HEK293 (cell line): ENCODE results near the gene AHCYL2.

Experiments
- CTCF ChIA-PET: fragments of 350-600 bp; formaldehyde crosslinking; extraction: SDS; loops from one replicate; lab custom pipeline; 2021; ENCODE audit warnings: antibody characterized with exemption; lab: Yijun Ruan, JAX
- POLR2A ChIA-PET: fragments of 300-600 bp; formaldehyde crosslinking; extraction: SDS; loops from one replicate; lab custom pipeline; 2020; ENCODE audit warnings: antibody characterized with exemption, inconsistent platforms; lab: Yijun Ruan, JAX
- H3K27ac ChIP-seq: fragments of 200-500 bp; sonication (Bioruptor generic); 2 replicates; pipeline ENCODE4 v1.5.1; 2014; ENCODE audit warnings: low read depth, low read length, control low read depth, inconsistent platforms; ENCODE audit errors: extremely low read depth
- H3K36me3 ChIP-seq, 2 experiments: fragments of 200-500 bp in 1 of 2; sonication (Bioruptor generic) in 1 of 2; 1 replicate in 1 of 2; 2 replicates in 1 of 2; pipeline ENCODE4 v1.5.1; 2014 to 2017; ENCODE audit warnings: inconsistent platforms in 2 of 2, low read length in 2 of 2; ENCODE audit not compliant: control insufficient read depth in 2 of 2, insufficient read depth in 1 of 2
- H3K4me1 ChIP-seq: fragments of 200-500 bp; sonication (Bioruptor generic); 2 replicates; pipeline ENCODE4 v1.5.1; 2014; ENCODE audit warnings: mild to moderate bottlenecking, low read length, inconsistent platforms; ENCODE audit not compliant: control insufficient read depth, insufficient read depth
- H3K4me3 ChIP-seq: 2 replicates; pipeline ENCODE4 v1.5.1; 2011; ENCODE audit warnings: low read depth, mild to moderate bottlenecking, control low read depth, low read length, moderate library complexity
- H3K9me3 ChIP-seq: fragments of 200-500 bp; sonication (Bioruptor generic); 2 replicates; pipeline ENCODE4 v1.5.1; 2014; ENCODE audit warnings: low read depth, low read length, inconsistent platforms; ENCODE audit not compliant: control insufficient read depth, insufficient read depth
- HOXC10 ChIP-seq: sonication (generic); formaldehyde crosslinking; IDR thresholded peaks from 2 replicates; pipeline ENCODE4 v1.8.1; 2023; ENCODE audit warnings: mild to moderate bottlenecking, missing genetic modification reagents
- KLF16 ChIP-seq: fragments of 450-650 bp; formaldehyde crosslinking; IDR thresholded peaks from 2 replicates; pipeline ENCODE4 v1.5.1; 2017; ENCODE audit warnings: missing biosample characterization, missing genetic modification characterization
- KLF17 ChIP-seq: fragments of 450-650 bp; formaldehyde crosslinking; IDR thresholded peaks from 2 replicates; pipeline ENCODE4 v1.5.1; 2016; ENCODE audit warnings: missing biosample characterization, missing genetic modification characterization
- KLF7 ChIP-seq: fragments of 450-650 bp; formaldehyde crosslinking; IDR thresholded peaks from 2 replicates; pipeline ENCODE4 v1.5.1; 2016; ENCODE audit warnings: missing biosample characterization, missing genetic modification characterization, borderline replicate concordance
- KLF8 ChIP-seq: fragments of 450-650 bp; formaldehyde crosslinking; IDR thresholded peaks from 2 replicates; pipeline ENCODE4 v1.5.1; 2016; ENCODE audit warnings: missing biosample characterization, missing genetic modification characterization
- OVOL3 ChIP-seq: fragments of 450-650 bp; formaldehyde crosslinking; IDR thresholded peaks from 2 replicates; pipeline ENCODE4 v1.5.1; 2016; ENCODE audit warnings: missing biosample characterization, missing genetic modification characterization
- PRDM1 ChIP-seq: fragments of 450-650 bp; formaldehyde crosslinking; IDR thresholded peaks from 2 replicates; pipeline ENCODE4; 2016; ENCODE audit warnings: missing biosample characterization, missing genetic modification characterization
- WT1 ChIP-seq: fragments of 450-650 bp; formaldehyde crosslinking; IDR thresholded peaks from 2 replicates; pipeline ENCODE4 v1.5.1; 2016; ENCODE audit warnings: missing biosample characterization, missing genetic modification characterization
- ZBTB17 ChIP-seq: fragments of 450-650 bp; formaldehyde crosslinking; IDR thresholded peaks from 2 replicates; pipeline ENCODE4 v1.5.1; 2016; ENCODE audit warnings: missing biosample characterization, missing genetic modification characterization
- ZNF112 ChIP-seq: fragments of 450-650 bp; formaldehyde crosslinking; IDR thresholded peaks from 2 replicates; pipeline ENCODE4 v1.5.0; 2017; ENCODE audit warnings: missing biosample characterization, missing genetic modification characterization
- ZNF239 ChIP-seq: fragments of 450-650 bp; formaldehyde crosslinking; IDR thresholded peaks from 2 replicates; pipeline ENCODE4 v1.5.1; 2016; ENCODE audit warnings: missing biosample characterization, missing genetic modification characterization
- ZNF266 ChIP-seq: fragments of 450-650 bp; formaldehyde crosslinking; IDR thresholded peaks from 2 replicates; pipeline ENCODE4 v1.5.1; 2016; ENCODE audit warnings: missing biosample characterization, missing genetic modification characterization, low read depth
- ZNF354C ChIP-seq: fragments of 450-650 bp; formaldehyde crosslinking; IDR thresholded peaks from 2 replicates; pipeline ENCODE4 v1.5.1; 2016; ENCODE audit warnings: missing biosample characterization, missing genetic modification characterization, low read depth, borderline replicate concordance
- ZNF510 ChIP-seq: fragments of 450-650 bp; formaldehyde crosslinking; IDR thresholded peaks from 2 replicates; pipeline ENCODE4 v1.5.1; 2018; ENCODE audit warnings: mild to moderate bottlenecking, missing genetic modification characterization, missing biosample characterization; ENCODE audit not compliant: insufficient replicate concordance
- ZNF529 ChIP-seq: fragments of 450-650 bp; formaldehyde crosslinking; IDR thresholded peaks from 2 replicates; pipeline ENCODE4 v1.5.1; 2017; ENCODE audit warnings: missing genetic modification characterization, missing biosample characterization; ENCODE audit not compliant: insufficient replicate concordance
- ZNF843 ChIP-seq: fragments of 450-650 bp; formaldehyde crosslinking; IDR thresholded peaks from 2 replicates; pipeline ENCODE4 v1.5.1; 2016; ENCODE audit warnings: missing biosample characterization, missing genetic modification characterization
- ZSCAN23 ChIP-seq: fragments of 450-650 bp; formaldehyde crosslinking; IDR thresholded peaks from 2 replicates; pipeline ENCODE4 v1.5.1; 2016; ENCODE audit warnings: missing biosample characterization, missing genetic modification characterization
- TF ChIP-seq, protein P1 (sequence below): fragments of 450-650 bp; formaldehyde crosslinking; IDR thresholded peaks from 2 replicates; pipeline ENCODE4 v1.5.1; 2016; ENCODE audit warnings: missing biosample characterization, missing genetic modification characterization
- TF ChIP-seq, protein P2 (sequence below): fragments of 450-650 bp; formaldehyde crosslinking; IDR thresholded peaks from 2 replicates; pipeline ENCODE4 v1.5.1; 2016; ENCODE audit warnings: missing biosample characterization, missing genetic modification characterization
- TF ChIP-seq, protein P3 (sequence below): fragments of 450-650 bp; formaldehyde crosslinking; IDR thresholded peaks from 2 replicates; pipeline ENCODE4 v1.5.1; 2017; ENCODE audit warnings: missing biosample characterization, missing genetic modification characterization
- TF ChIP-seq, protein P4 (sequence below): fragments of 450-650 bp; formaldehyde crosslinking; IDR thresholded peaks from 2 replicates; pipeline ENCODE4 v1.5.1; 2016; ENCODE audit warnings: missing biosample characterization, missing genetic modification characterization
- TF ChIP-seq, protein P5 (sequence below): fragments of 450-650 bp; formaldehyde crosslinking; IDR thresholded peaks from 2 replicates; pipeline ENCODE4 v1.5.1; 2016; ENCODE audit warnings: missing biosample characterization, missing genetic modification characterization
- TF ChIP-seq, protein P6 (sequence below): fragments of 450-650 bp; formaldehyde crosslinking; IDR thresholded peaks from 2 replicates; pipeline ENCODE4 v1.5.1; 2016; ENCODE audit warnings: missing biosample characterization, missing genetic modification characterization

AHCYL2 gene

DNA sequence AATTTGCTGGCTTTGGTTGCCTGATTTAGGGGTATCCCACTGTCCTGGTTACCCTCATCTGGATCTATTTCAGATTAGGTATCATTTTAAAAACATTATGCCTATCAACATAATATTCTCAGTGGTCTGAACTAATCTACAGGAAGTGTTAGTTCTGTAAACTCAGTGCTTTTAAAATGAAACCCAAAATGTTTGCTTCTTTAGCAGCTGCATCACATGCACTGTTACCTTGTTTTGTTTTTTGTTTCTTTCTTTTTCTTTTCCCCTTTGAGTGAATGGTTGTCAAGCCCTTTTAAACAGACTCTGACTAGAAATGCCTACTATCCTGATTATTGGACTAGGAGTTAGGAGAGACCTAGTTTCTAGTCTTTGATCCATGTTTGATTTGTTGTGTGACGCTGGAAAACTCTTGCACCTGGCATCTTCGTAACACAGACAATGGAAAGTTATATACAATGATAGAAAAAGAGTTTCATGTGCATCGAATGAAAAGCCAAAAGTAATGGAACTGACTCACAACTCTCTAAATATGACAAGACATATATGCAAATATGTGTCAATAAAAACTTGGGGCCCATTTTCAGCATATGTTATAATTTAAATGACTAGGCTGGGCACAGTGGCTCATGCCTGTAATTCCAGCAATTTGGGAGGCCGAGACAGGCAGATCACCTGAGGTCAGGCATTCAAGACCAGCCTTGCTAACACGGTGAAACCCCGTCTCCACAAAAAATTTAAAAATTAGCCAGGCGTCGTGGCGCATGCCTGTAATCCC lies 157.1 kb downstream of the AHCYL2 start:
- H3K4me3 ChIP-seq: no peak overlapping the region
- TF ChIP-seq ZNF529 (tag by site-specific recombination): no peak
- no peak for TF ChIP-seq ZNF510 (tag by site-specific recombination)
- TF ChIP-seq, protein P1, sequence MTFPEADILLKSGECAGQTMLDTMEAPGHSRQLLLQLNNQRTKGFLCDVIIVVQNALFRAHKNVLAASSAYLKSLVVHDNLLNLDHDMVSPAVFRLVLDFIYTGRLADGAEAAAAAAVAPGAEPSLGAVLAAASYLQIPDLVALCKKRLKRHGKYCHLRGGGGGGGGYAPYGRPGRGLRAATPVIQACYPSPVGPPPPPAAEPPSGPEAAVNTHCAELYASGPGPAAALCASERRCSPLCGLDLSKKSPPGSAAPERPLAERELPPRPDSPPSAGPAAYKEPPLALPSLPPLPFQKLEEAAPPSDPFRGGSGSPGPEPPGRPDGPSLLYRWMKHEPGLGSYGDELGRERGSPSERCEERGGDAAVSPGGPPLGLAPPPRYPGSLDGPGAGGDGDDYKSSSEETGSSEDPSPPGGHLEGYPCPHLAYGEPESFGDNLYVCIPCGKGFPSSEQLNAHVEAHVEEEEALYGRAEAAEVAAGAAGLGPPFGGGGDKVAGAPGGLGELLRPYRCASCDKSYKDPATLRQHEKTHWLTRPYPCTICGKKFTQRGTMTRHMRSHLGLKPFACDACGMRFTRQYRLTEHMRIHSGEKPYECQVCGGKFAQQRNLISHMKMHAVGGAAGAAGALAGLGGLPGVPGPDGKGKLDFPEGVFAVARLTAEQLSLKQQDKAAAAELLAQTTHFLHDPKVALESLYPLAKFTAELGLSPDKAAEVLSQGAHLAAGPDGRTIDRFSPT (tag by site-specific recombination): no peak
- TF ChIP-seq, protein P2, sequence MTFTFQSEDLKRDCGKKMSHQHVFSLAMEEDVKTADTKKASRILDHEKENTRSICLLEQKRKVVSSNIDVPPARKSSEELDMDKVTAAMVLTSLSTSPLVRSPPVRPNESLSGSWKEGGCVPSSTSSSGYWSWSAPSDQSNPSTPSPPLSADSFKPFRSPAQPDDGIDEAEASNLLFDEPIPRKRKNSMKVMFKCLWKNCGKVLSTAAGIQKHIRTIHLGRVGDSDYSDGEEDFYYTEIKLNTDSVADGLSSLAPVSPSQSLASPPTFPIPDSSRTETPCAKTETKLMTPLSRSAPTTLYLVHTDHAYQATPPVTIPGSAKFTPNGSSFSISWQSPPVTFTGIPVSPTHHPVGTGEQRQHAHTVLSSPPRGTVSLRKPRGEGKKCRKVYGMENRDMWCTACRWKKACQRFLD (tag by site-specific recombination): no peak
- TF ChIP-seq, protein P3, sequence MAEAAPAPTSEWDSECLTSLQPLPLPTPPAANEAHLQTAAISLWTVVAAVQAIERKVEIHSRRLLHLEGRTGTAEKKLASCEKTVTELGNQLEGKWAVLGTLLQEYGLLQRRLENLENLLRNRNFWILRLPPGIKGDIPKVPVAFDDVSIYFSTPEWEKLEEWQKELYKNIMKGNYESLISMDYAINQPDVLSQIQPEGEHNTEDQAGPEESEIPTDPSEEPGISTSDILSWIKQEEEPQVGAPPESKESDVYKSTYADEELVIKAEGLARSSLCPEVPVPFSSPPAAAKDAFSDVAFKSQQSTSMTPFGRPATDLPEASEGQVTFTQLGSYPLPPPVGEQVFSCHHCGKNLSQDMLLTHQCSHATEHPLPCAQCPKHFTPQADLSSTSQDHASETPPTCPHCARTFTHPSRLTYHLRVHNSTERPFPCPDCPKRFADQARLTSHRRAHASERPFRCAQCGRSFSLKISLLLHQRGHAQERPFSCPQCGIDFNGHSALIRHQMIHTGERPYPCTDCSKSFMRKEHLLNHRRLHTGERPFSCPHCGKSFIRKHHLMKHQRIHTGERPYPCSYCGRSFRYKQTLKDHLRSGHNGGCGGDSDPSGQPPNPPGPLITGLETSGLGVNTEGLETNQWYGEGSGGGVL (tag by site-specific recombination): no peak
- no peak for TF ChIP-seq HOXC10 (CRISPR knock-in tag)
- TF ChIP-seq ZSCAN23 (tag by site-specific recombination): no peak
- TF ChIP-seq ZNF239 (tag by site-specific recombination): no peak
- no peak for TF ChIP-seq KLF7 (tag by site-specific recombination)
- TF ChIP-seq ZBTB17 (tag by site-specific recombination): no peak
- TF ChIP-seq KLF17: no peak
- TF ChIP-seq ZNF843: no peak
- no peak for TF ChIP-seq WT1 (tag by site-specific recombination)
- TF ChIP-seq, protein P4, sequence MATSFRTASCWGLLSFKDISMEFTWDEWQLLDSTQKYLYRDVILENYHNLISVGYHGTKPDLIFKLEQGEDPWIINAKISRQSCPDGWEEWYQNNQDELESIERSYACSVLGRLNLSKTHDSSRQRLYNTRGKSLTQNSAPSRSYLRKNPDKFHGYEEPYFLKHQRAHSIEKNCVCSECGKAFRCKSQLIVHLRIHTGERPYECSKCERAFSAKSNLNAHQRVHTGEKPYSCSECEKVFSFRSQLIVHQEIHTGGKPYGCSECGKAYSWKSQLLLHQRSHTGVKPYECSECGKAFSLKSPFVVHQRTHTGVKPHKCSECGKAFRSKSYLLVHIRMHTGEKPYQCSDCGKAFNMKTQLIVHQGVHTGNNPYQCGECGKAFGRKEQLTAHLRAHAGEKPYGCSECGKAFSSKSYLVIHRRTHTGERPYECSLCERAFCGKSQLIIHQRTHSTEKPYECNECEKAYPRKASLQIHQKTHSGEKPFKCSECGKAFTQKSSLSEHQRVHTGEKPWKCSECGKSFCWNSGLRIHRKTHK: no peak
- no peak for TF ChIP-seq ZNF112 (tag by site-specific recombination)
- TF ChIP-seq KLF8: no peak
- no peak overlapping the region for H3K27ac ChIP-seq
- no peaks in the 10 kb centered on the region for H3K9me3 ChIP-seq
- no peaks in the 10 kb centered on the region for H3K36me3 ChIP-seq
- no peaks in the 10 kb centered on the region for H3K4me1 ChIP-seq
- CTCF ChIA-PET: interaction anchor here (0.6 to 2.0 kb wide), 6 partner anchors 9 to 193 kb away, joined by 3 to 6 read pairs (median 4); no protein-coding TSS in a partner anchor
- POLR2A ChIA-PET: no interaction called here

- Histone ChIP-seq H3K36me3 (no peaks in the 10 kb centered on the region), H3K4me3 (no peak overlapping the region), H3K27ac (no peak overlapping the region), H3K4me1 (no peaks in the 10 kb centered on the region), H3K9me3 (no peaks in the 10 kb centered on the region)
- CTCF ChIA-PET: no interaction called here
- POLR2A ChIA-PET: no interaction called here
- TF ChIP-seq, protein P5, sequence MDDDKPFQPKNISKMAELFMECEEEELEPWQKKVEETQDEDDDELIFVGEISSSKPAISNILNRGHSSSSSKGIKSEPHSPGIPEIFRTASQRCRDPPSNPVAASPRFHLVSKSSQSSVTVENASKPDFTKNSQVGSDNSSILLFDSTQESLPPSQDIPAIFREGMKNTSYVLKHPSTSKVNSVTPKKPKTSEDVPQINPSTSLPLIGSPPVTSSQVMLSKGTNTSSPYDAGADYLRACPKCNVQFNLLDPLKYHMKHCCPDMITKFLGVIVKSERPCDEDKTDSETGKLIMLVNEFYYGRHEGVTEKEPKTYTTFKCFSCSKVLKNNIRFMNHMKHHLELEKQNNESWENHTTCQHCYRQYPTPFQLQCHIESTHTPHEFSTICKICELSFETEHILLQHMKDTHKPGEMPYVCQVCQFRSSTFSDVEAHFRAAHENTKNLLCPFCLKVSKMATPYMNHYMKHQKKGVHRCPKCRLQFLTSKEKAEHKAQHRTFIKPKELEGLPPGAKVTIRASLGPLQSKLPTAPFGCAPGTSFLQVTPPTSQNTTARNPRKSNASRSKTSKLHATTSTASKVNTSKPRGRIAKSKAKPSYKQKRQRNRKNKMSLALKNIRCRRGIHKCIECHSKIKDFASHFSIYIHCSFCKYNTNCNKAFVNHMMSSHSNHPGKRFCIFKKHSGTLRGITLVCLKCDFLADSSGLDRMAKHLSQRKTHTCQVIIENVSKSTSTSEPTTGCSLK (tag by site-specific recombination): no peak
- TF ChIP-seq, protein P6, sequence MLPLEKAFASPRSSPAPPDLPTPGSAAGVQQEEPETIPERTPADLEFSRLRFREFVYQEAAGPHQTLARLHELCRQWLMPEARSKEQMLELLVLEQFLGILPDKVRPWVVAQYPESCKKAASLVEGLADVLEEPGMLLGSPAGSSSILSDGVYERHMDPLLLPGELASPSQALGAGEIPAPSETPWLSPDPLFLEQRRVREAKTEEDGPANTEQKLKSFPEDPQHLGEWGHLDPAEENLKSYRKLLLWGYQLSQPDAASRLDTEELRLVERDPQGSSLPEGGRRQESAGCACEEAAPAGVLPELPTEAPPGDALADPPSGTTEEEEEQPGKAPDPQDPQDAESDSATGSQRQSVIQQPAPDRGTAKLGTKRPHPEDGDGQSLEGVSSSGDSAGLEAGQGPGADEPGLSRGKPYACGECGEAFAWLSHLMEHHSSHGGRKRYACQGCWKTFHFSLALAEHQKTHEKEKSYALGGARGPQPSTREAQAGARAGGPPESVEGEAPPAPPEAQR (tag by site-specific recombination): no peak
- TF ChIP-seq ZNF266 (tag by site-specific recombination): no peak
- TF ChIP-seq KLF16 (tag by site-specific recombination): no peak
- no peak for TF ChIP-seq ZNF354C (tag by site-specific recombination)
- no peak for TF ChIP-seq OVOL3
- TF ChIP-seq PRDM1 (tag by site-specific recombination): no peak
Measured at GRCh38 chr7:129383542-129384132, 158.8 kb downstream of the AHCYL2 start.
